Stimulated activated CD8-positive, alpha-beta memory T cell treated with anti-CD3 and anti-CD28 coated beads, Interleukin-4, amount 100 ng/mL, for 48 hours (primary cell): ENCODE measurements around the gene LOXL3.

ENCODE experiments used
- DNase-seq: peaks from one replicate; pipeline ENCODE4 v3.0.0-alpha.2; 2020

LOXL3 gene

GRCh38 chr2:74551530-74551929 is 2.2 kb downstream of the LOXL3 start:
- DNase-seq: no peak

GRCh38 chr2:74550231-74550630 is 3.5 kb downstream of the LOXL3 start:
- no peak for DNase-seq

- peak; percentile 57 for DNase-seq
These were observed 4.6 kb downstream of the LOXL3 start for GRCh38 chr2:74548900-74549826.

GRCh38 chr2:74548285-74548899 is 5.3 kb downstream of the LOXL3 start:
- no peak for DNase-seq

- DNase-seq: no peak
These were observed 7.7 kb downstream of the LOXL3 start for GRCh38 chr2:74546004-74546403.

GRCh38 chr2:74544634-74545033 is 9.1 kb downstream of the LOXL3 start:
- no peak for DNase-seq

GRCh38 chr2:74542978-74543377 is 10.8 kb downstream of the LOXL3 start:
- no peak for DNase-seq

- no peak for DNase-seq
These were observed 13.5 kb downstream of the LOXL3 start for GRCh38 chr2:74540291-74540690.

- no peak for DNase-seq
These were observed 14.8 kb downstream of the LOXL3 start for GRCh38 chr2:74538881-74539339.

- DNase-seq: no peak
These were observed 16.6 kb downstream of the LOXL3 start for GRCh38 chr2:74537140-74537539.

GRCh38 chr2:74536166-74536950 is 17.4 kb downstream of the LOXL3 start:
- DNase-seq: no peak

GRCh38 chr2:74535440-74535965 is 18.2 kb downstream of the LOXL3 start:
- no peak for DNase-seq

GRCh38 chr2:74534411-74534810 is 19.3 kb downstream of the LOXL3 start:
- DNase-seq: no peak

GRCh38 chr2:74533464-74533863 is 20.3 kb downstream of the LOXL3 start:
- DNase-seq: no peak

GRCh38 chr2:74532222-74532621 is 21.5 kb downstream of the LOXL3 start:
- no peak for DNase-seq

- no peak for DNase-seq
These were observed 22.1 kb downstream of the LOXL3 start for GRCh38 chr2:74531666-74532065.

- peak; percentile 65 for DNase-seq
These were observed 23.2 kb downstream of the LOXL3 start for GRCh38 chr2:74530239-74531187.

GRCh38 chr2:74529357-74530238 is 24.1 kb downstream of the LOXL3 start, which contains the start of the genes AUP1 and HTRA2:
AUP1 (minus strand) TSS chr2:74529706; CDS start chr2:74529629, 77 bp downstream.
HTRA2 (plus strand) TSS chr2:74529933; CDS start chr2:74530007, 74 bp downstream.
- peak; percentile 95 for DNase-seq

- peak; percentile 52 for DNase-seq
These were observed 25.0 kb downstream of the LOXL3 start for GRCh38 chr2:74528600-74529356.

- no peak for DNase-seq
These were observed 26.0 kb downstream of the LOXL3 start for GRCh38 chr2:74527741-74528140.
